Esophagus squamous epithelium (tissue), 5 donors: ENCODE data around the gene ECEL1. TPM values are rescaled to one million over a fixed set of nuclear protein-coding genes. Genes with fewer than 3 reads are reported as not detected.

Source experiments
- DNase-seq: peaks from one replicate; lab custom pipeline; 2025; lab: John Stamatoyannopoulos, UW
- H3K27ac ChIP-seq, 4 donors: fragments of 200-600 bp; sonication (generic); one replicate each; pipeline ENCODE4 v1.5.1; 2016 to 2019; ENCODE audit warnings: mild to moderate bottlenecking in 1 of 4
- H3K27me3 ChIP-seq, 4 donors: fragments of 200-600 bp; sonication (generic); 1 replicate in 3 of 4; 2 replicates in 1 of 4; pipeline versions ENCODE4 v1.5.1 to v1.6.0; 2017 to 2021; ENCODE audit warnings: antibody characterized with exemption in 1 of 4
- H3K36me3 ChIP-seq, 3 donors: fragments of 200-600 bp; sonication (generic); one replicate each; pipeline ENCODE4 v1.5.1; 2016 to 2019
- H3K4me1 ChIP-seq, 3 donors: fragments of 200-600 bp; sonication (generic); one replicate each; pipeline ENCODE4 v1.5.1; 2017 to 2019
- H3K4me3 ChIP-seq, 4 donors: fragments of 200-600 bp; sonication (generic); 1 replicate in 3 of 4; 2 replicates in 1 of 4; pipeline ENCODE4 v1.5.1; 2016 to 2019; ENCODE audit warnings: mild to moderate bottlenecking in 2 of 4, moderate library complexity in 1 of 4
- H3K9me3 ChIP-seq, 3 donors: fragments of 200-600 bp; sonication (generic); one replicate each; pipeline ENCODE4 v1.5.1; 2016 to 2019
- CTCF ChIP-seq, 6 experiments: fragments of 450-650 bp in 4 of 6; fragments of 200-600 bp in 2 of 6; sonication (generic) in 2 of 6; IDR thresholded peaks; one replicate each; pipeline ENCODE4 v1.5.1; 2016 to 2019; ENCODE audit warnings: antibody characterized with exemption in 6 of 6, mild to moderate bottlenecking in 4 of 6, moderate library complexity in 4 of 6
- POLR2A ChIP-seq, 4 donors: fragments of 450-650 bp; IDR thresholded peaks; one replicate each; pipeline ENCODE4 v1.6.1; 2017; ENCODE audit warnings: antibody characterized with exemption in 4 of 4, mild to moderate bottlenecking in 4 of 4, moderate library complexity in 3 of 4
- WGBS, 2 donors: methylation state at CpG; one replicate each; pipeline ENCODE4 v1.1.5; 2018; 5-methylcytosine and 5-hydroxymethylcytosine counted together
- intact Hi-C: fragments of 100-400 bp; cut with DNase I; formaldehyde crosslinking; loops from one replicate; pipeline ENCODE4 v1.15.0; 2022
- total RNA-seq, 4 donors: library from RNA; depleted of rRNA; stranded (reverse); fragments of >200 nt; gene quantifications; one replicate each; pipeline ENCODE4 v1.1.0, GENCODE V29; 2016
- donor health status: DM: yes; HTN: yes; CAD: no.

ECEL1 gene
- total RNA-seq, 4 donors from 2014 or later, result 0.19 TPM; not detected in 3

- DNase-seq, result no peak
- intact Hi-C loops, result no loop called here
- Histone ChIP-seq H3K9me3 (no peaks in the 10 kb centered on the region), H3K4me3 (no peak overlapping the region), H3K27me3 (peaks cover 12 to 60% (median 15%) of the 10 kb centered on the region in 4 donors), H3K27ac (no peak overlapping the region), H3K36me3 (no peaks in the 10 kb centered on the region), H3K4me1 (peaks cover 12 to 24% (median 13%) of the 10 kb centered on the region in 3 donors)
- TF ChIP-seq CTCF (IDR thresholded peaks at IDR 0.05) (no peak), POLR2A (IDR thresholded peaks at IDR 0.05) (no peak)
- WGBS, 2 donors, result 68 to 70% methylated on average over 4 to 6 of the region's 6 CpGs
Measured at GRCh38 chr2:232527905-232528470, 40.4 kb upstream of the ECEL1 start.

GRCh38 chr2:232526372-232526941 lies 38.8 kb upstream of the ECEL1 start:
- intact Hi-C loops, result no loop called here
- Histone ChIP-seq H3K9me3 (no peaks in the 10 kb centered on the region), H3K27me3 (peaks cover 19 to 76% (median 22%) of the 10 kb centered on the region in 4 donors), H3K4me1 (peaks cover 17 to 39% (median 26%) of the 10 kb centered on the region in 3 donors), H3K36me3 (no peaks in the 10 kb centered on the region), H3K27ac (no peak overlapping the region), H3K4me3 (no peak overlapping the region)
- WGBS, 2 donors, result 71% methylated on average over 1 of the region's 13 CpGs; no CpG with 5 or more reads in 1 of the 2 donors
- TF ChIP-seq POLR2A (IDR thresholded peaks at IDR 0.05) (no peak), CTCF (IDR thresholded peaks at IDR 0.05) (no peak)
- no peak for DNase-seq

DNA sequence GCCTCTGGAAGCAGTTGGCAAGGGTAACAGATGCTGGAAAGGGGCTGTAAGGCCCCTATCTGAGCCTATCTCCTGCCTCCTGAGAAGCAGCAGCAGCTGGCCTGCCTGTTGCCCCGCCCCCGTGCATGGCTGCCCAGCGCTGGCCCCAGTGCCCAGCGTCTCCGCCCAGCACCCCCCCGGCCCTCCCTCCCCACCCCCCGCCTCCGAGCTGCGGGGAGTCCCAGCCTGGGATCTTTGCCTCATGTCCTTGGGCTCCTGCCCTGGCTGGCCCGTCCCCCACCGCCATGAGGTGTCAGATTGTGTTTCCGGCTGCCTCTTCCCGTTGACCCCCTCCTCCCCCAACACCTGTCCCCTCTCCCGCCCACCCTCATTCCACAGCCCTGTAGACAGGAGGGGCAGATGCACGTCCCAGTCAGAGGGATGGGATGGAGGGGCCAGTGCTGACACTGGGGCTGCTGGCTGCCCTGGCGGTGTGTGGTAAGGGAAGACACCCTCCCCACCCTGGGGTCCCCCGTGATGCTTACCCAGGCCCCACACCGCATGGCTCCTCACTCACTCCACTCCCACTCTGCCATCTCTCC lies 38.2 kb upstream of the ECEL1 start, which contains the start of gene CHRND:
Gene CHRND (plus strand): TSS at position 370 of the 581 bp plus-strand sequence. CDS start 56 bp downstream, at position 426.
- no peak for TF ChIP-seq POLR2A (IDR thresholded peaks at IDR 0.05)
- TF ChIP-seq CTCF (IDR thresholded peaks at IDR 0.05), result no peak
- Histone ChIP-seq H3K36me3 (no peaks in the 10 kb centered on the region), H3K4me3 (no peak within 1 kb of the TSS), H3K9me3 (no peaks in the 10 kb centered on the region), H3K27ac (no peak within 1 kb of the TSS), H3K4me1 (peaks cover 17 to 39% (median 26%) of the 10 kb centered on the region in 3 donors), H3K27me3 (peaks cover 19 to 81% (median 23%) of the 10 kb centered on the region in 4 donors)
- intact Hi-C loops, result no loop called here
- no peak for DNase-seq
- 30 to 43% methylated on average over 2 to 7 of the region's 18 CpGs for WGBS, 2 donors

DNA sequence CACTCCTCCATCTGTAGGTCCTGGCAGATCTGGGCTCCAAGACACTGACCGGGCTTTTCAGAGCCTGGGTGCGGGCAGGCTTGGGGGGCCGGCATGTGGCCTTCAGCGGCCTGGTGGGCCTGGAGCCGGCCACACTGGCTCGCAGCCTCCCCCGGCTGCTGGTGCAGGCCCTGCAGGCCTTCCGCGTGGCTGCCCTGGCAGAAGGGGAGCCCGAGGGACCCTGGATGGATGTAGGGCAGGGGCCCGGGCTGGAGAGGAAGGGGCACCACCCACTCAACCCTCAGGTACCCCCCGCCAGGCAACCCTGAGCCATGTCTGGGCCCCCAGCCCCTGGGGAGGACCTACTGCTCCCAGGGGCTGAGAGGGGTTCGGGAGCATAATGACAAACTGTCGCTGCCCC lies 37.6 kb upstream of the ECEL1 start:
- peaks cover 19 to 88% (median 23%) of the 10 kb centered on the region in 4 donors for H3K27me3 ChIP-seq
- TF ChIP-seq POLR2A (IDR thresholded peaks at IDR 0.05) (no peak), CTCF (IDR thresholded peaks at IDR 0.05) (no peak)
- DNase-seq, result no peak

DNA sequence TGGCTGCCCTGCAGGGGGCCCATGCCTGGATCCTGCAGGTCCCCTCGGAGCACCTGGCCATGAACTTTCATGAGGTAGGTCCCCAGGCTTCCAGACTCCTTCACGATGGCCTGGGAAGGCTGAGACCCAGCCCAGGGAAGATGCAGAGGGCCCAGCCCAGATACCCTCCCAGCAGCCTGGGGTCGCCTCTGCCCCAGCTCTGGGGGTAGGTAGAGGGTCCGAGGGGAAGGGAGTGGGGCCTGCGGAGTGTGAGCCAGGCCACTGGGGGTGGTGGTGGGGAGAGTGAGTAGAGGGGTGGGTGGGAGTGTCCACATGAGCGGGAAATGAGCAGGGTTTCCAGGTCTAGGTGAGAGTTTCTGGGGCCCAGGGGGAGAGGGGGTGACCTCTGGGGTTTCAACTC lies 37.1 kb upstream of the ECEL1 start:
- no peak overlapping the region for H3K4me3 ChIP-seq
- no peak overlapping the region for H3K27ac ChIP-seq
- no peaks in the 10 kb centered on the region for H3K36me3 ChIP-seq
- 60 to 100% methylated on average over 1 to 4 of the region's 6 CpGs for WGBS, 2 donors
- peaks cover 17 to 39% (median 26%) of the 10 kb centered on the region in 3 donors for H3K4me1 ChIP-seq
- no peaks in the 10 kb centered on the region for H3K9me3 ChIP-seq
- DNase-seq, result no peak
- TF ChIP-seq POLR2A (IDR thresholded peaks at IDR 0.05), result no peak
- TF ChIP-seq CTCF (IDR thresholded peaks at IDR 0.05), result no peak
- peaks cover 19 to 93% (median 23%) of the 10 kb centered on the region in 4 donors for H3K27me3 ChIP-seq
- intact Hi-C loops, result loop anchor here (5.0 kb wide), 1 partner anchor 77 kb away; no protein-coding TSS in a partner anchor

More for the DNA sequence above, 37.6 kb upstream of the ECEL1 start:
- no peaks in the 10 kb centered on the region for H3K36me3 ChIP-seq
- H3K9me3 ChIP-seq, result no peaks in the 10 kb centered on the region
- 60 to 67% methylated on average over 1 to 3 of the region's 14 CpGs for WGBS, 2 donors
- H3K27ac ChIP-seq, result no peak overlapping the region
- H3K4me1 ChIP-seq, result peaks cover 17 to 39% (median 26%) of the 10 kb centered on the region in 3 donors
- intact Hi-C loops, result no loop called here
- H3K4me3 ChIP-seq, result no peak overlapping the region
